NCI-H748 (cell line): ENCODE data around the gene NDUFA13.

ENCODE experiments used
- DNase-seq: peaks from one replicate; lab custom pipeline; 2025; ENCODE audit not compliant: unreplicated experiment; lab: John Stamatoyannopoulos, UW

Gene NDUFA13

DNA sequence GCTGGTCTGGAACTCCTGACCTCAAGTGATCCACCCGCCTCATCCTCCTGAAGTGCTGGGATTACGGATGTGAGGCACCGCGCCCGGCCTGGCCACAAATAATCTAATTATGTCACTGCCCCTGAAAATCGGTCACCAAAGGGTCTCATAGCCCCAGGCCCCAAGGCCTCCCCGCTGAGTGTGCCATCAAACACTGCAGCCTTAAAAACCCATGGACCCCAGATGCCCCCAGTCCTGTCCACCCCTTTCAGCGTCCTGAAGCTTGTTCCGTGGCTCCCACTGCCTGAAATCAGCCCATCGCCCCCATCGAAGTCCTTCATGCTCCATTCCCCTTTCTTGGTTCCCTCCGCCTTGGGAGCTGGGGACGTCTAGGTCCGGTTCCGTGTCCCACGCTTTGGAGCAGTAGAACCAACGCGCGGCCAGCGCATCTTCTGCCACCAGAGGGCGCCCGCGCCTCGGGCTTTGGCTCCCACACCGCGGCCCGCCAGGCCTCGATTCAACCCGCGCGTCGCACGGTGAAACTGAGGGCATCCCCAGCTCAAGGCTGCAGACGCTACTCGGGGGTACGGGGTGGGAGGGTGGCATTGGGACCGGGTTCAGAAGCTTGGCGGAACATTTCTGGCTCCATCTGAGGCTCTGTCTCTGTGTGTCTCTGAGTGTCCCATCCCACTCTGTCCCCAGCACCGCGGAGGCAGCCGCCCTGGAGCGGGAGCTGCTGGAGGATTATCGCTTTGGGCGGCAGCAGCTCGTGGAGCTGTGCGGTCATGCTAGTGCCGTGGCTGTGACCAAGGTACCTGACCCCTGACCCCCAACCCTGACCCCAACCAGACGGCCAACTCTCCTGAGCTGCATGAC is 16.2 kb downstream of the NDUFA13 start:
- peak; percentile 73 for DNase-seq

DNA sequence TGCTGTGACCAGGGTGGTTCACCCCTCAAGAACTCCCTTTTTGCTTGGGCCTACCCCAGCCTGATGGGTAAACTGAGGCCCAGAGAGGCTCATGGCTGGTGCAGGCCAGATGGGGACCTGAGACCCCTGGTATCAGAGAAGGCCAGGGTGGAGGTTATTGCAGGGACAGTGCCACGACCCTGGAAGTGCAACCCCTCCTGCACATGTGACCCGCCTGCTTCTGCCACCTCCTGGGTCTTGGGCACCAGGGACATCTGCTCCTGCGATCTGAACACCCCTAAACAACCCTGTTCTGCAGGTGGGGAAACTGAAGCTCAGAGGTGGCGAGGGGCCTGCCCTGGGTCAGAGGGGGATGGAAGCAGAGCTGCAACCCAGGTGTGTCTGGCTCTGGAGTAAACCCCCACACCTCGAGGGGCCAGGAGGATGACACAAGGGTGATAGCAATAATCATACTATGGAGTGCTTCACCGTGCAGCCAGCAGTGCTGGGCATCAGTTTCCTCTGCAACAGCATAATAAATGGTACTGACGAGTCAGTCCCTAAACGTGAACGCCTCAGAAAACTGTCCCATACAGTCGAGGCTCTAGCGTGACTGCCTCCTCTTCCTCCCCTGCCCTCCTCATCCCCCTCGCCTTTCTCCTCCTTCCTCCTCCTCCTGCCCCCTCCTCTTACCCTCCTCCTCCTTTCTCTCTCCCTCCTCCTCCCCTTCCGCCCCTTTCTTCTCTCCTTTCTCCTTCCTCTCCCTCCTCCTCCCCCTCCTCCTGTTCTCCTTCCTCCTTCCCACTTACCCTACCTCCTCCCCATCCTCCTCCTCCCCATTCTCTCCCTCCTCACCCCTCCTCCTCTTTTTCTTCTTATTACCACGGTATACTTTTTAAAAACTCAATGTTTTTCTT is 17.0 kb downstream of the NDUFA13 start:
- no peak for DNase-seq

- peak; percentile 13 for DNase-seq
These were observed 17.8 kb downstream of the NDUFA13 start for GRCh38 chr19:19533841-19534240.

- no peak for DNase-seq
These were observed 18.7 kb downstream of the NDUFA13 start for GRCh38 chr19:19534556-19535265.

GRCh38 chr19:19535311-19536191 is 19.5 kb downstream of the NDUFA13 start:
- DNase-seq, result no peak

DNA sequence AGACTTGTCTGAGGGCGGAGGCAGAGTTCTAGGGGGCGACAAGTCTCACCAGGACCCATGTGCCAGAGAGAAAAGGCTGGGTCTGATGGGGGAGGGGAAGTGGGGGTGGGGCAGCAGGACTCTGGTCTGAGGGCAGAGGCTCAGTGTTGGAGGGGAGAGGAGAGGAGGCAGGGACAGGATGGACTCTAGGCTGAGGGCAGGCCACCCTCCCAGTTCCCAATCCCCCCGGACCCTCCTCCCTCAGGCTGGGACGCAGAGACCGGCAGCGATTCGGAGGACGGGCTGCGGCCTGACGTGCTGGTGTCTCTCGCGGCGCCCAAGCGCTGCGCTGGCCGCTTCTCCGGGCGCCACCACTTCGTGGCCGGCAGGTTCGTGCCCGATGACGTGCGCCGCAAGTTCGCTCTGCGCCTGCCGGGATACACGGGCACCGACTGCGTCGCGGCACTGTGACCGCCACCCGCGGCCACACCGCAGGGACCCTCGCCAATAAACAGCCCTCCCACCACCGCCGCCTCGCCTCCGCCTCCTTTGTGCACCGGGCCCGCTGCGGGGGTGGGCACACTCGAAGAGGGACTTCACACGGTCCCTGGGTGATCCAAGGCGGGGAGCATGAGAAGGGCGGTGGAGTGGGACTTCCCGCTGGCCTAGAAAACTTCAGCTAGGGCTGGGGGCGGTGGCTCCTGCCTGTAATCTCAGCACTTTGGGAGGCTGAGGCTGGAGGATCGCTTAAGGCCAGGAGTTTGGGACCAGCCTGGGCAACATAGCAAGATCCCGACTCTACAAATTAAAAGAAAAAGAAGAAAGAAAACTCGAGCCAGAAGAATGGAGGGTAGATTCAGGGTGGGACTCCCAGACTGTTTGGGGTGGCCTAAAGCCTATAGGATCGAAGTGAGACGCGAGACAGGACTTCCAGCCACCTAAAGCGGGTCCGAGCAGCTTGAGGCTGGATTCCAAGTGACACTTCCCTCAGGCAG is 21.3 kb downstream of the NDUFA13 start:
- peak; percentile 60 for DNase-seq

GRCh38 chr19:19538061-19538784 is 22.2 kb downstream of the NDUFA13 start, which contains the start of gene CILP2:
Gene CILP2 (plus strand): TSS chr19:19538265. CDS start chr19:19538350, 85 bp downstream.
- peak; percentile 66 for DNase-seq

DNA sequence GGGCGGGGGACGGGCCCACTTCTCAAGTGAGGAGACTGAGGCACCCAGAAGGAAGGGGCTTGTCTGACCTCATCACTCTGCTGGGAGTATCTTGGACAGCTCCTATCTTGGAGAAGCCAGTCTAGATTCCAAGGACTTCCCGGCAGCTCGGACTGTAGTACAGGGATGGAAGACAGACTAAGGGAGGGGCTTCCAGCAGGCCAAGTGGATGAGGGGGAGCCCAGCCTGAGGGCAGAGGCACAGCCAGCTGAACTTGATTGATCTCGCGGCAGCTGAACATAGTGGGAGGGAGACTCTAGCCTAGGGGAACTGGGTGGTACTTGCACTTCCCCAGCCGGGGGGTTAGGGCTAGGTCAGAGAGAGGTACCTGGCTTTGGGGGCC is 22.8 kb downstream of the NDUFA13 start:
- peak; percentile 22 for DNase-seq

DNA sequence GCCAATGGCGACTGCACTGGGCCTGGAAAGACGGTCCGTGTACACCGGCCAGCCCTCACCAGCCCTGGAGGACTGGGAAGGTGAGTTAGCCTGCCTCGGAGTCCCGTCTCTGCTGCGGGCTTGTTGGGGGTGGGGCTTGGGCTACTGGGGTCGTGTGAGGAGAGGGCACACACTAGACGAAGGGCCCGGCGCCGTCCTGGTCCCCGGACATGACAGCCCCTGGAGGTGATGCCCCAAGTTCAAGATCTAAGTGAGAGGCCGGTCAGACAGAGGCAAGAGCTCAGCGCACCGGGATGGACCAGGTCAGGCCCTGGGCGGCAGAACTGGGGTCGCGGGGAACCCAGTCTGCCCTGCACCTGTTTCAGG is 23.7 kb downstream of the NDUFA13 start:
- no peak for DNase-seq

GRCh38 chr19:19540064-19540714 is 24.2 kb downstream of the NDUFA13 start:
- DNase-seq, result no peak

GRCh38 chr19:19540715-19541515 is 24.9 kb downstream of the NDUFA13 start:
- DNase-seq, result peak; percentile 13

DNA sequence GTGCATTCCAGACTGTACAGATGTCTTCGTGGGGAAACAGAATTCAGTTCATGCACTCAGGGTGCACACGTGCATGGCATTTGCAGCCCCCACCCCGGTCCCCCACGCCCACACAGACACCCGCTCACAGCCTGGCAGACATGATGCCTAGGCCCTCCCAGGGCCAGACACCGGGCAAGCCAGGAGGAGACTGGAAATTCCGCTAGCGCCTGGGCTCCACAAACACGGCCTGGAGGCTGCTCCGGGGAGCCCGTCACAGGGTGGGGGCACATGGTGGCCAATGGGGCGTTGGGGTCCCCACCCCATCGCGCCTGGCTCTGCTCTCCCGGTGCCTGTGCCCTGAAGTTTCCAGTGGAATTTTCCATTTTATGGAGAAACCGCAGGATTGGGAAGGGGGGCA is 25.6 kb downstream of the NDUFA13 start:
- no peak for DNase-seq

DNA sequence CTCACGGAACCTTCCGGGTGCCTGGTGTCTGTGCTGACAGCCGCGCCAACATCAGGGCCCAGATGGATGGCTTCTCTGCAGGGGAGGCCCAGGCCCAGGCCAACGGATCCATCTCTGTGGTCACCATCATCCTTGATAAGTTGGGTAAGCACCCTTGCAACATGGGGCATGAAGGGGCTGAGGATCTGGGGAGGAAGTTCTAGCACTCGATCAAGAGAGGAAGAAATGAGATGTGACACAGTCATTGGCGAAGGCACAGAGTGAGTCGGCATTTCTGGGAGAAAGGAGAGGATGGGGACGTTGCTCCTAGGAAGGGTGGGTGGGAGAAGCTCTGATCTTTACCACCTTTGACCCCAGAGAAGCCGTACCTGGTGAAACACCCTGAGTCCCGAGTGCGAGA is 26.5 kb downstream of the NDUFA13 start:
- DNase-seq, result no peak

DNA sequence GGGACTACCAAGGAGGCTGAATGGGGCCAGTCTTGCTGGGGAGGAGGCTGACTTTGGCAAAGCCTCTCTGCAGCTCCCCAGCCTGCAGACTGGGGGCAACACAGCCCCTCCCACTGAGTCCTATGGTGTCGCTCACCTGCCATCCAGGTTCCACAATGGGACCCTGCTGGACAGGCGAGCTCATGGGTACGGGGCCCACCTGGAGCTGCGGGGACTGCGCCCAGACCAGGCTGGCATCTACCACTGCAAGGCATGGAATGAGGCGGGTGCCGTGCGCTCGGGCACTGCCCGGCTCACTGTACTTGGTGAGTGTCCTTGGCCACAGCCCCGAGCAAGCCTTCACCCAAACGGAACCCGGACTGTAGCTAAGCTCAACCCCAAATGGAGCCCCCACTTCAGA is 27.1 kb downstream of the NDUFA13 start:
- DNase-seq, result no peak

GRCh38 chr19:19543640-19544039 is 27.6 kb downstream of the NDUFA13 start:
- no peak for DNase-seq

DNA sequence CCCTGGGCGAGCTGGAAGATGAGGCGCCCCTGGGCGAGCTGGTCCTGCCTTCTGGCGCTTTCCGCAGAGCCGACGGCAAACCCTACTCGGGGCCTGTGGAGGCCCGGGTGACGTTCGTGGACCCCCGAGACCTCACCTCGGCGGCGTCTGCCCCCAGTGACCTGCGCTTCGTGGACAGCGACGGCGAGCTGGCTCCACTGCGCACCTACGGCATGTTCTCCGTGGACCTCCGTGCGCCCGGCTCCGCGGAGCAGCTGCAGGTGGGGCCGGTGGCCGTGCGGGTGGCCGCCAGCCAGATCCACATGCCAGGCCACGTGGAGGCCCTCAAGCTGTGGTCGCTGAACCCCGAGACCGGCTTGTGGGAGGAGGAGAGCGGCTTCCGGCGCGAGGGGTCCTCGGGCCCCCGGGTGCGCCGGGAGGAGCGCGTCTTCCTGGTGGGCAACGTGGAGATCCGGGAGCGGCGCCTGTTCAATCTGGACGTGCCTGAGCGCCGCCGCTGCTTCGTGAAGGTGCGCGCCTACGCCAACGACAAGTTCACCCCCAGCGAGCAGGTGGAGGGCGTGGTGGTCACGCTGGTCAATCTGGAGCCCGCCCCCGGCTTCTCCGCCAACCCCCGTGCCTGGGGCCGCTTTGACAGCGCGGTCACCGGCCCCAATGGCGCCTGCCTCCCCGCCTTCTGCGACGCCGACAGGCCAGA is 28.4 kb downstream of the NDUFA13 start:
- no peak for DNase-seq
